HuH-7 (cell line): ENCODE results near the gene USP43.
"Not testable (repeated sequence)": the region's sequence is repeated elsewhere in the genome, so short reads cannot be mapped to it uniquely, and the experiment has no call there.

Experiments
- DNase-seq: peaks from one replicate; pipeline ENCODE4 v3.0.0; 2011; ENCODE audit warnings: low spot score

Gene USP43

GRCh38 chr17:9658593-9659211, 13.4 kb downstream of the USP43 start:
- no peak for DNase-seq

- DNase-seq = no peak
Observed at GRCh38 chr17:9661027-9661426, 15.7 kb downstream of the USP43 start.

- DNase-seq = not testable (repeated sequence)
Observed at GRCh38 chr17:9663511-9663910, 18.2 kb downstream of the USP43 start.

GRCh38 chr17:9666461-9667050, 21.2 kb downstream of the USP43 start:
- DNase-seq = no peak

GRCh38 chr17:9668517-9668916, 23.2 kb downstream of the USP43 start:
- no peak for DNase-seq

GRCh38 chr17:9669551-9670008, 24.3 kb downstream of the USP43 start:
- DNase-seq = no peak

- DNase-seq = no peak
Observed at GRCh38 chr17:9670596-9670995, 25.3 kb downstream of the USP43 start.

- DNase-seq = no peak
Observed at GRCh38 chr17:9671559-9671958, 26.2 kb downstream of the USP43 start.

- no peak for DNase-seq
Observed at GRCh38 chr17:9672266-9672665, 26.9 kb downstream of the USP43 start.

- no peak for DNase-seq
Observed at GRCh38 chr17:9672691-9673090, 27.4 kb downstream of the USP43 start.

- no peak for DNase-seq
Observed at GRCh38 chr17:9676084-9676483, 30.8 kb downstream of the USP43 start.

- DNase-seq = no peak
Observed at GRCh38 chr17:9676820-9677310, 31.5 kb downstream of the USP43 start.

- no peak for DNase-seq
Observed at GRCh38 chr17:9677411-9677810, 32.1 kb downstream of the USP43 start.

GRCh38 chr17:9677896-9678295, 32.6 kb downstream of the USP43 start:
- DNase-seq = no peak

- DNase-seq = no peak
Observed at GRCh38 chr17:9684955-9685621, 39.8 kb downstream of the USP43 start.

- no peak for DNase-seq
Observed at GRCh38 chr17:9693755-9694154, 48.4 kb downstream of the USP43 start.

- DNase-seq = no peak
Observed at GRCh38 chr17:9696279-9697044, 51.1 kb downstream of the USP43 start.

- DNase-seq = no peak
Observed at GRCh38 chr17:9700136-9700535, 54.8 kb downstream of the USP43 start.

GRCh38 chr17:9700754-9701476, 55.6 kb downstream of the USP43 start:
- no peak for DNase-seq

- no peak for DNase-seq
Observed at GRCh38 chr17:9702482-9702881, 57.2 kb downstream of the USP43 start.

GRCh38 chr17:9702914-9703780, 57.8 kb downstream of the USP43 start:
- DNase-seq = no peak
